Duodenal mucosa (tissue), 2 donors: ENCODE measurements around the gene HSD17B12.

ENCODE experiments used
- H3K27ac ChIP-seq: one replicate; pipeline ENCODE4 v1.7.0; 2013; ENCODE audit warnings: low read depth, low read length
- H3K27me3 ChIP-seq, 2 donors: one replicate each; pipeline ENCODE4 v1.7.0; 2013; ENCODE audit warnings: low read length in 2 of 2, control low read depth in 1 of 2; ENCODE audit not compliant: insufficient read depth in 2 of 2, control insufficient read depth in 1 of 2
- H3K36me3 ChIP-seq, 2 donors: one replicate each; pipeline ENCODE4 v1.7.0; 2013; ENCODE audit warnings: low read length in 2 of 2, control low read depth in 1 of 2; ENCODE audit not compliant: insufficient read depth in 2 of 2, control insufficient read depth in 1 of 2
- H3K4me1 ChIP-seq, 2 donors: one replicate each; pipeline ENCODE4 v1.7.0; 2013; ENCODE audit warnings: low read length in 2 of 2, control low read depth in 1 of 2; ENCODE audit not compliant: insufficient read depth in 2 of 2, control insufficient read depth in 1 of 2
- H3K4me3 ChIP-seq, 2 donors: one replicate each; pipeline ENCODE4 v1.7.0; 2013; ENCODE audit warnings: low read length in 2 of 2, low read depth in 1 of 2
- H3K9ac ChIP-seq, 2 donors: one replicate each; pipeline ENCODE4 v1.7.0; 2013; ENCODE audit warnings: low read length in 2 of 2, low read depth in 1 of 2
- H3K9me3 ChIP-seq, 2 donors: one replicate each; pipeline ENCODE4 v1.7.0; 2013; ENCODE audit warnings: low read length in 2 of 2, control low read depth in 1 of 2; ENCODE audit not compliant: control insufficient read depth in 1 of 2

Gene HSD17B12

GRCh38 chr11:43706631-43707030 lies 26.1 kb downstream of the HSD17B12 start:
- no peak overlapping the region for H3K27ac ChIP-seq

GRCh38 chr11:43708776-43709175 lies 28.2 kb downstream of the HSD17B12 start:
- Histone ChIP-seq H3K4me3 (no peak overlapping the region), H3K27ac (no peak overlapping the region), H3K36me3 (no peaks in the 10 kb centered on the region), H3K9me3 (no peaks in the 10 kb centered on the region), H3K9ac (no peak overlapping the region), H3K27me3 (no peaks in the 10 kb centered on the region), H3K4me1 (no peaks in the 10 kb centered on the region)

More at GRCh38 chr11:43706631-43707030, 26.1 kb downstream of the HSD17B12 start:
- Histone ChIP-seq H3K36me3 (no peaks in the 10 kb centered on the region), H3K9ac (no peak overlapping the region), H3K27me3 (no peaks in the 10 kb centered on the region), H3K4me3 (no peak overlapping the region), H3K4me1 (no peaks in the 10 kb centered on the region), H3K9me3 (peaks cover 1 to 2% of the 10 kb centered on the region in 2 donors)

DNA sequence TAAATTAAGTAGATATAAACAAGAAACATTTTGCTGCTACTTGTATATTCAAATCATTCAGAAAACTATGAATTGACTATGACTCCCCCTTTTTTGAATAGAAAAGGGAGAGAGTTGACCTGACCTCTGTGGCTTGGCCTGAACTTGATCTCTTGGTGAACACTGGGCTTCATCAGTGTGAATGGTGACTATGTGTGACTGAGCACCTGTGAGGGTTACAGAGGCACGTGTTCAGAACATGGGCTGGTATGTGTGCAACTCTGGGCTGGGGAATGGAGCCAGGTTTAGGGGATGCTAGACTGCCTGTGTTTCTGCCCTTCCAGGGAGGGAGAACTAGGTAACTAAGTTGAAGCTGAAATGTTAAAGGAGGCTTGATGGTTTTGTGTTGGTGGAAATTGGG lies 29.2 kb downstream of the HSD17B12 start:
- no peaks in the 10 kb centered on the region for H3K4me1 ChIP-seq
- H3K9me3 ChIP-seq, result no peaks in the 10 kb centered on the region
- no peak overlapping the region for H3K9ac ChIP-seq
- no peaks in the 10 kb centered on the region for H3K36me3 ChIP-seq
- no peaks in the 10 kb centered on the region for H3K27me3 ChIP-seq
- no peak overlapping the region for H3K4me3 ChIP-seq
- no peak overlapping the region for H3K27ac ChIP-seq

- H3K9me3 ChIP-seq, result no peaks in the 10 kb centered on the region
- H3K9ac ChIP-seq, result no peak overlapping the region
- H3K36me3 ChIP-seq, result no peaks in the 10 kb centered on the region
- H3K4me3 ChIP-seq, result no peak overlapping the region
- no peak overlapping the region for H3K27ac ChIP-seq
- H3K4me1 ChIP-seq, result no peaks in the 10 kb centered on the region
- H3K27me3 ChIP-seq, result no peaks in the 10 kb centered on the region
Observed at GRCh38 chr11:43712676-43713075, 32.1 kb downstream of the HSD17B12 start.

DNA sequence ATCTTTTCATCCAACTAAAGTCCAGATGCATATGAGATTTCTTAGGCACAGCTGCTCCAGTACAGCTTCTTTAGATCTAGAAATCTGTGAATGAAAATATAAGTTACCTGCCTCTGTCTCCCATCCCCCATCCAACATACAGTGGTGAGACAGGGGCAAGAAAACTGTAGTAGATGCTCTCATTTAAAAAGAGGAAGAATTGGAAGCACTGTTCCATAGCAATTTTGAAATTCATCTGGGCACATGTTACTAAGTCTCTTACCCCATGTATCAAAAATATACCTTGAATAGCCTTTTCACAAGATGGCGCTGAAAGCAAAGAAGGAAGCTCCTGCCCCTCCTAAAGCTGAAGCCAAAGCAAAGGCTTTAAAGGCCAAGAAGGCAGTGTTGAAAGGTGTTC lies 37.8 kb downstream of the HSD17B12 start:
- no peaks in the 10 kb centered on the region for H3K9me3 ChIP-seq
- H3K9ac ChIP-seq, result no peak overlapping the region
- no peaks in the 10 kb centered on the region for H3K4me1 ChIP-seq
- H3K27me3 ChIP-seq, result no peaks in the 10 kb centered on the region
- H3K36me3 ChIP-seq, result peaks cover 0 to 6% of the 10 kb centered on the region in 2 donors
- H3K27ac ChIP-seq, result no peak overlapping the region
- no peak overlapping the region for H3K4me3 ChIP-seq

- Histone ChIP-seq H3K9ac (no peak overlapping the region), H3K27me3 (no peaks in the 10 kb centered on the region), H3K36me3 (no peaks in the 10 kb centered on the region), H3K27ac (no peak overlapping the region), H3K4me1 (no peaks in the 10 kb centered on the region), H3K9me3 (no peaks in the 10 kb centered on the region), H3K4me3 (no peak overlapping the region)
Observed at GRCh38 chr11:43723617-43724016, 43.1 kb downstream of the HSD17B12 start.

GRCh38 chr11:43732225-43732624 lies 51.7 kb downstream of the HSD17B12 start:
- Histone ChIP-seq H3K36me3 (peaks cover 0 to 7% of the 10 kb centered on the region in 2 donors), H3K27ac (no peak overlapping the region), H3K4me1 (no peaks in the 10 kb centered on the region), H3K9me3 (no peaks in the 10 kb centered on the region), H3K27me3 (no peaks in the 10 kb centered on the region), H3K4me3 (no peak overlapping the region), H3K9ac (no peak overlapping the region)

DNA sequence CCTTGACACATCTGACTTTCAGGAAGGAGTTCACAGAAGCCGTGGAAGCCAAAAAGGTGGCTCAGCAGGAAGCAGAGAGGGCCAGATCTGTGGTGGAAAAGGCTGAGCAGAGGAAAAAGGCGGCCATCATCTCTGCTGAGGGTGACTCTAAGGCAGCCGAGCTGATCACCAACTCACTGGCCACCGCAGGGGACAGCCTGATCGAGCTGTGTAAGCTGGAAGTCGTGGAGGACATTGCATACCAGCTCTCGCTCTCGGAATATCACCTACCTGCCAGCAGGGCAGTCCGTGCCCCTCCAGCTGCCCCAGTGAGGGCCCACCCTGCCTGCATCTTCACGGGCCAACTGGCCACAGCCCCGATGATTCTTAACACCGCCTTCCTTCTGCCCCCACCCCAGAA lies 53.7 kb downstream of the HSD17B12 start:
- no peak overlapping the region for H3K4me3 ChIP-seq
- no peak overlapping the region for H3K9ac ChIP-seq
- H3K4me1 ChIP-seq, result no peaks in the 10 kb centered on the region
- H3K9me3 ChIP-seq, result no peaks in the 10 kb centered on the region
- H3K27me3 ChIP-seq, result no peaks in the 10 kb centered on the region
- no peak overlapping the region for H3K27ac ChIP-seq
- peaks cover 0 to 11% of the 10 kb centered on the region in 2 donors for H3K36me3 ChIP-seq

GRCh38 chr11:43735115-43735514 lies 54.6 kb downstream of the HSD17B12 start:
- Histone ChIP-seq H3K9me3 (no peaks in the 10 kb centered on the region), H3K36me3 (peaks cover 0 to 12% of the 10 kb centered on the region in 2 donors), H3K4me1 (no peaks in the 10 kb centered on the region), H3K4me3 (no peak overlapping the region), H3K27ac (no peak overlapping the region), H3K27me3 (no peaks in the 10 kb centered on the region), H3K9ac (no peak overlapping the region)

DNA sequence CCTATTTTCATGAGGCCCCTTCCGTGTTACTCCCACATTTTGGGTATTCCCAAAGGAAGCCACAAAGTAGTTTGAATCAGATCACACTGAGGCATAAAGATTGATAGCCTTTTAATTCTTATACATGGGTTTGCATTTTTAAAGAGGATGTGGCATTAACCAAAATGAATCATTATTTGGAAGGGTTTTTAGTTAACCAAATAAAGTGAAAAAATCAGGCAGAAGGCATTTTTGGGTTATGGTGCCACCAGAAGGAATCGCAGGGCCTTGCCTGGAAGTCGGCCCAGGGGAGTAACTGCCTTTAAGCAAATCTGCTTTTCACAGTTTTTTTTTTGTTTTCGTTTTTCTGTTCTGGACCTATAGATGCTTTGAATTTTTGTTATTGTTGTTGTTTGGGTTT lies 55.4 kb downstream of the HSD17B12 start:
- Histone ChIP-seq H3K27me3 (no peaks in the 10 kb centered on the region), H3K9me3 (no peaks in the 10 kb centered on the region), H3K4me1 (no peaks in the 10 kb centered on the region), H3K36me3 (peaks cover 0 to 12% of the 10 kb centered on the region in 2 donors), H3K27ac (no peak overlapping the region), H3K9ac (no peak overlapping the region), H3K4me3 (no peak overlapping the region)
